Body of pancreas (tissue), 4 donors: ENCODE measurements around the gene KCNAB1. TPM values are rescaled to one million over a fixed set of nuclear protein-coding genes. Genes with fewer than 3 reads are reported as not detected.

Experiments used
- ATAC-seq: fragments of 150-250 bp; one replicate; pipeline ENCODE4 v1.9.1; 2016
- DNase-seq, 4 donors: peaks; one replicate each; pipeline ENCODE4 v3.0.0-alpha.2; 2019
- H3K27ac ChIP-seq, 4 donors: fragments of 200-600 bp; sonication (generic); 1 replicate in 3 of 4; 2 replicates in 1 of 4; pipeline versions ENCODE4 v1.5.1 to v1.6.1; 2016 to 2019; ENCODE audit warnings: mild to moderate bottlenecking in 1 of 4, mixed read lengths in 1 of 4, moderate library complexity in 1 of 4
- H3K27me3 ChIP-seq, 2 donors: fragments of 200-600 bp; sonication (generic); one replicate each; pipeline ENCODE4 v1.6.0; 2016; ENCODE audit warnings: mild to moderate bottlenecking in 1 of 2
- H3K36me3 ChIP-seq, 2 donors: fragments of 200-600 bp; sonication (generic); replicated peaks in 1 of 2; 2 replicates each; pipeline ENCODE4 v1.5.1; 2016; ENCODE audit warnings: low read depth in 2 of 2; ENCODE audit not compliant: insufficient read depth in 1 of 2
- H3K4me1 ChIP-seq: fragments of 200-600 bp; sonication (generic); one replicate; pipeline ENCODE4 v1.6.0; 2016
- H3K4me3 ChIP-seq, 2 donors: fragments of 200-600 bp; sonication (generic); 1 replicate in 1 of 2; 2 replicates in 1 of 2; pipeline ENCODE4 v1.5.1; 2016 to 2019
- H3K9me3 ChIP-seq, 3 donors: fragments of 200-600 bp; sonication (generic); 1 replicate in 2 of 3; 2 replicates in 1 of 3; pipeline ENCODE4 v1.5.1; 2016
- CTCF ChIP-seq, 7 experiments: fragments of 450-650 bp in 4 of 7; fragments of 200-600 bp in 3 of 7; sonication (generic) in 3 of 7; IDR thresholded peaks; one replicate each; pipeline ENCODE4 v1.5.1; 2016 to 2019; ENCODE audit warnings: antibody characterized with exemption in 7 of 7
- POLR2A ChIP-seq, 3 donors: fragments of 450-650 bp; IDR thresholded peaks; one replicate each; pipeline ENCODE4 v1.6.1; 2016; ENCODE audit warnings: antibody characterized with exemption in 3 of 3, mild to moderate bottlenecking in 2 of 3
- WGBS, 2 donors: methylation state at CpG; one replicate each; pipeline ENCODE4 v1.1.5; 2017; 5-methylcytosine and 5-hydroxymethylcytosine counted together
- intact Hi-C: fragments of 100-400 bp; cut with DNase I; formaldehyde crosslinking; loops from one replicate; pipeline ENCODE4 v1.15.1; 2023
- total RNA-seq, 2 donors: library from RNA; depleted of rRNA; stranded (reverse); fragments of >200 nt; gene quantifications; one replicate each; pipeline ENCODE4 v1.1.0, GENCODE V29; 2016

KCNAB1 gene
- total RNA-seq, 2 donors from 2014 or later: 5.2 to 5.3 TPM

- Histone ChIP-seq H3K4me3 (no peak overlapping the region), H3K27me3 (no peaks in the 10 kb centered on the region), H3K27ac (no peak overlapping the region), H3K9me3 (no peaks in the 10 kb centered on the region), H3K4me1 (peaks cover 7% of the 10 kb centered on the region), H3K36me3 (no peaks in the 10 kb centered on the region)
- ATAC-seq (no peak), DNase-seq (no peak)
- intact Hi-C loops: no loop called here
- TF ChIP-seq POLR2A (IDR thresholded peaks at IDR 0.05) (no peak), CTCF (IDR thresholded peaks at IDR 0.05) (peak in 4 of 7 experiments; percentile 5 to 16 (median 9))
- WGBS, 2 donors: 69 to 85% methylated on average over 4 of the region's 4 CpGs
Observed at GRCh38 chr3:156174229-156174847, 54.0 kb downstream of the KCNAB1 start.

DNA sequence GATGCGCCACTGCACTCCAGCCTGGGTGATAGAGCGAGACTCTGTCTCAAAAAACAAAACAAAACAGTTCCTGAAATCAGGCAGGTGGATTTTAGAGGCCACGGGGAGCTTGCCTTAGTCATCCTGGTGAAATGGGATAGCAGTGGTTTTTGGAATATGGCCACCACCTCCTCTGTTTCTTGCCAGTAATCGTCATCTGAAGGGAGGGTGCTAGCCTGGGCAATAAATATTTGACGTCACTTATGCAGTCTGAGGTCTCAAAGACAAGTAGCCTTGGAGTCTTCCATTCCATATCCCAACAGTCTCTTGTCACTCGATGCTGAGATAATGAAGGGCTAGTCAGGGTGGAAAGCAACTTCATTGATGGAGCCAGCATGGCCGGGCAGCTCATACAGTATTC is 55.2 kb downstream of the KCNAB1 start:
- Histone ChIP-seq H3K4me1 (peaks cover 7% of the 10 kb centered on the region), H3K27ac (no peak overlapping the region), H3K4me3 (no peak overlapping the region), H3K27me3 (no peaks in the 10 kb centered on the region), H3K9me3 (no peaks in the 10 kb centered on the region), H3K36me3 (no peaks in the 10 kb centered on the region)
- intact Hi-C loops: no loop called here
- WGBS, 2 donors: 68 to 74% methylated on average over 7 of the region's 7 CpGs
- DNase-seq: no peak
- ATAC-seq: no peak
- TF ChIP-seq CTCF (IDR thresholded peaks at IDR 0.05) (no peak), POLR2A (IDR thresholded peaks at IDR 0.05) (no peak)

DNA sequence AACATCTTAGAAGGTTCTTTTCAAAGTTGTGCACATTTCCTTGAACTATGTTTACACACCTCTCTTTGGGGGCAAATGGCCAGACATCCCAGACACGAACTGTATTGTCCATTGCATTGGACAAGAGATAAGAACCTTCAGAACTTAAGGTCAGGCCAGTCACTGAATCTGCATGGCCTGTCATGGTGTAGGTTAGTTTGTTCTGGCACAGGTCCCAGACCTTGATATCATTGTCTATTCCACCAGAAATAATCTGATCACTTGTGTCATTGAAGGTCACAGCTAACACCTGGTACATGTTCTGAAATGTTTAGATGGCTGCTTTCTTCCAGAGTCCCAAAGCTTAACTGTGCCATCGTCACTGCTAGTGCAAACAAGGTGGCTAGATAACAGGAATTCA is 55.7 kb downstream of the KCNAB1 start:
- Histone ChIP-seq H3K27ac (no peak overlapping the region), H3K27me3 (no peaks in the 10 kb centered on the region), H3K4me3 (no peak overlapping the region), H3K4me1 (peaks cover 7% of the 10 kb centered on the region), H3K9me3 (no peaks in the 10 kb centered on the region), H3K36me3 (no peaks in the 10 kb centered on the region)
- WGBS, 2 donors: 9 to 12% methylated on average over 2 of the region's 2 CpGs
- peak in 2 of 4 donors; percentile 20 to 47 for DNase-seq
- no peak for TF ChIP-seq POLR2A (IDR thresholded peaks at IDR 0.05)
- TF ChIP-seq CTCF (IDR thresholded peaks at IDR 0.05): no peak
- intact Hi-C loops: no loop called here
- ATAC-seq: peak; percentile 50

GRCh38 chr3:156176629-156177210 is 56.3 kb downstream of the KCNAB1 start:
- TF ChIP-seq CTCF (IDR thresholded peaks at IDR 0.05): no peak
- TF ChIP-seq POLR2A (IDR thresholded peaks at IDR 0.05): no peak
- Histone ChIP-seq H3K27me3 (no peaks in the 10 kb centered on the region), H3K9me3 (no peaks in the 10 kb centered on the region), H3K4me3 (no peak overlapping the region), H3K27ac (no peak overlapping the region), H3K36me3 (no peaks in the 10 kb centered on the region), H3K4me1 (peaks cover 7% of the 10 kb centered on the region)
- intact Hi-C loops: no loop called here
- ATAC-seq: no peak
- DNase-seq: no peak
- WGBS, 2 donors: 91 to 95% methylated on average over 17 of the region's 17 CpGs

DNA sequence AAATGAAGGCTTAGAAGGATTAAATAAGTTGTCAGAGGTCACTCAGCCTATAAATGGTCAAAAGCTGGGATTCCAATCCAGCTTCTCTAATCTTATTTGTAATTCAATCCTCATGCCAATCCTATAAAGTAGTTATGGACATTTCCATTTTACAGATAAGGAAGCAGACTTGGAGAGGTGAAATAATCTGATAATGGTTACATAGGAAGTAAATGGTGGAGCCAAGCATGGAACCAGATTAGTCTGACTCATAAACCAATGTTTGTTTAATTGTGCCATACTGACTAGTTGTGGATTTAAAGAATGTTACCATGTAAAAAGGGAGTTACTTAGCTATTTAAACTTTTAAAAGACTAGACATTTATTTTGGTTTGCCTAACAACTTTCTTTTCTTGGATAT is 59.7 kb downstream of the KCNAB1 start:
- no peak for ATAC-seq
- H3K27me3 ChIP-seq: no peaks in the 10 kb centered on the region
- no peak overlapping the region for H3K27ac ChIP-seq
- DNase-seq: no peak
- H3K4me3 ChIP-seq: no peak overlapping the region
- no peak for TF ChIP-seq POLR2A (IDR thresholded peaks at IDR 0.05)
- TF ChIP-seq CTCF (IDR thresholded peaks at IDR 0.05): no peak
- no peaks in the 10 kb centered on the region for H3K36me3 ChIP-seq
- H3K4me1 ChIP-seq: peaks cover 7% of the 10 kb centered on the region
- intact Hi-C loops: no loop called here
- no peaks in the 10 kb centered on the region for H3K9me3 ChIP-seq
